Liver (tissue), 9 donors: ENCODE measurements around the gene IQGAP2. TPM values are rescaled to one million over a fixed set of nuclear protein-coding genes. Genes with fewer than 3 reads are reported as not detected.

ENCODE experiments used
- DNase-seq: peaks from one replicate; pipeline ENCODE4 v3.0.0-alpha.2; 2017; ENCODE audit warnings: low spot score
- H3K27ac ChIP-seq, 2 donors: one replicate each; pipeline ENCODE4 v1.7.0; 2013; ENCODE audit warnings: inconsistent platforms in 2 of 2, low read length in 2 of 2, control low read depth in 1 of 2, low read depth in 1 of 2, mild to moderate bottlenecking in 1 of 2
- H3K27me3 ChIP-seq, 4 donors: one replicate each; pipeline versions ENCODE4 v1.6.1 to v1.7.0; 2013; ENCODE audit warnings: low read length in 3 of 4, inconsistent platforms in 1 of 4, mild to moderate bottlenecking in 1 of 4, moderate library complexity in 1 of 4; ENCODE audit not compliant: control insufficient read depth in 4 of 4, insufficient read depth in 4 of 4
- H3K36me3 ChIP-seq, 4 donors: one replicate each; pipeline versions ENCODE4 v1.6.1 to v1.7.0; 2013; ENCODE audit warnings: low read length in 3 of 4, mild to moderate bottlenecking in 3 of 4, low read depth in 1 of 4, moderate library complexity in 1 of 4; ENCODE audit not compliant: control insufficient read depth in 4 of 4, insufficient read depth in 3 of 4
- H3K4me1 ChIP-seq, 4 donors: one replicate each; pipeline versions ENCODE4 v1.6.1 to v1.7.0; 2013; ENCODE audit warnings: low read length in 3 of 4, mild to moderate bottlenecking in 3 of 4, moderate library complexity in 1 of 4; ENCODE audit not compliant: control insufficient read depth in 4 of 4, insufficient read depth in 4 of 4
- H3K4me3 ChIP-seq, 3 donors: one replicate each; pipeline versions ENCODE4 v1.6.1 to v1.7.0; 2013; ENCODE audit warnings: low read length in 3 of 3, control low read depth in 1 of 3, low read depth in 1 of 3, mild to moderate bottlenecking in 1 of 3
- H3K9ac ChIP-seq, 2 donors: one replicate each; pipeline ENCODE4 v1.7.0; 2013; ENCODE audit warnings: low read length in 2 of 2, mild to moderate bottlenecking in 2 of 2, moderate library complexity in 2 of 2, control low read depth in 1 of 2, low read depth in 1 of 2
- H3K9me3 ChIP-seq, 4 donors: one replicate each; pipeline versions ENCODE4 v1.6.1 to v1.7.0; 2013; ENCODE audit warnings: low read length in 3 of 4; ENCODE audit not compliant: control insufficient read depth in 4 of 4
- EGR1 ChIP-seq, 2 donors: IDR thresholded peaks; 2 replicates each; pipeline ENCODE4 v1.6.1; 2016 to 2018; ENCODE audit warnings: antibody characterized with exemption in 2 of 2, low read depth in 2 of 2
- FOXA1 ChIP-seq: IDR thresholded peaks from 2 replicates; pipeline ENCODE4 v1.6.1; 2016; ENCODE audit warnings: antibody characterized with exemption
- FOXA2 ChIP-seq: IDR thresholded peaks from 2 replicates; pipeline ENCODE4 v1.6.1; 2016; ENCODE audit warnings: antibody characterized with exemption
- GABPA ChIP-seq, 2 donors: IDR thresholded peaks in 1 of 2; conservative IDR thresholded peaks in 1 of 2; 2 replicates each; pipeline ENCODE4 v1.6.1; 2016; ENCODE audit warnings: antibody characterized with exemption in 2 of 2, mild to moderate bottlenecking in 1 of 2, moderate library complexity in 1 of 2
- HNF4G ChIP-seq: IDR thresholded peaks from 2 replicates; pipeline ENCODE4 v1.6.1; 2016; ENCODE audit warnings: antibody characterized with exemption
- JUND ChIP-seq, 2 donors: IDR thresholded peaks; 2 replicates each; pipeline ENCODE4 v1.6.1; 2016; ENCODE audit warnings: antibody characterized with exemption in 2 of 2
- NR2F2 ChIP-seq: IDR thresholded peaks from 2 replicates; pipeline ENCODE4 v1.6.1; 2016; ENCODE audit warnings: antibody characterized with exemption
- RAD21 ChIP-seq, 2 donors: IDR thresholded peaks; 2 replicates each; pipeline ENCODE4 v1.6.1; 2016; ENCODE audit warnings: antibody characterized with exemption in 2 of 2, mild to moderate bottlenecking in 2 of 2
- RXRA ChIP-seq, 2 donors: IDR thresholded peaks; 2 replicates each; pipeline ENCODE4 v1.6.1; 2017 to 2018; ENCODE audit warnings: antibody characterized with exemption in 2 of 2, mild to moderate bottlenecking in 1 of 2
- SP1 ChIP-seq: IDR thresholded peaks from 2 replicates; pipeline ENCODE4 v1.6.1; 2018; ENCODE audit warnings: antibody characterized with exemption, mild to moderate bottlenecking
- TAF1 ChIP-seq: conservative IDR thresholded peaks from 2 replicates; pipeline ENCODE4 v1.6.1; 2016; ENCODE audit warnings: antibody characterized with exemption, mild to moderate bottlenecking
- YY1 ChIP-seq: IDR thresholded peaks from 2 replicates; pipeline ENCODE4 v1.6.1; 2016; ENCODE audit warnings: antibody characterized with exemption, mild to moderate bottlenecking
- WGBS: extraction: QIAGEN DNeasy Blood & Tissue Kit; methylation state at CpG from one replicate; pipeline ENCODE4 v1.1.7; 2013; 5-methylcytosine and 5-hydroxymethylcytosine counted together
- polyA plus RNA-seq, 2 donors: library from polyadenylated mRNA; stranded (reverse) in 1 of 2; unstranded in 1 of 2; fragments of 200-250 nt in 1 of 2; fragments of >200 nt in 1 of 2; fragmentation: Nextera tagmentation in 1 of 2; extraction: Ambion mirVana in 1 of 2; gene quantifications; one replicate each; pipeline versions ENCODE4 v1.2.1 to v1.2.3, GENCODE V29; 2013 to 2015
- total RNA-seq, 2 donors: library from RNA; depleted of rRNA; stranded (reverse); fragments of >200 nt; gene quantifications; one replicate each; pipeline ENCODE4 v1.2.3, GENCODE V29; 2014
- TF ChIP-seq, protein P1 (sequence below): IDR thresholded peaks from 2 replicates; pipeline ENCODE4 v1.6.1; 2016; ENCODE audit warnings: antibody characterized with exemption
- TF ChIP-seq, protein P2 (sequence below): IDR thresholded peaks from 2 replicates; pipeline ENCODE4 v1.6.1; 2016; ENCODE audit warnings: antibody characterized with exemption
- TF ChIP-seq, protein P3 (sequence below): IDR thresholded peaks from 2 replicates; pipeline ENCODE4 v1.6.1; 2016; ENCODE audit warnings: antibody characterized with exemption, mild to moderate bottlenecking
- TF ChIP-seq, protein P4 (sequence below): fragments of 150-350 bp; IDR thresholded peaks from 2 replicates; pipeline ENCODE4 v1.5.1; 2017; ENCODE audit warnings: improper control_type of control experiment, low read depth, low read length; ENCODE audit not compliant: missing input control
- TF ChIP-seq, protein P5 (sequence below): IDR thresholded peaks from 2 replicates; pipeline ENCODE4 v1.6.1; 2016; ENCODE audit warnings: antibody characterized with exemption
- donor health status: healthy.
- donor health status: healthy.
- donor health status: healthy.
- donor health status: healthy.
- donor health status: healthy.

IQGAP2 gene
- total and polyA plus RNA-seq, 4 donors, result 41.5 to 205 (median 102) TPM

DNA sequence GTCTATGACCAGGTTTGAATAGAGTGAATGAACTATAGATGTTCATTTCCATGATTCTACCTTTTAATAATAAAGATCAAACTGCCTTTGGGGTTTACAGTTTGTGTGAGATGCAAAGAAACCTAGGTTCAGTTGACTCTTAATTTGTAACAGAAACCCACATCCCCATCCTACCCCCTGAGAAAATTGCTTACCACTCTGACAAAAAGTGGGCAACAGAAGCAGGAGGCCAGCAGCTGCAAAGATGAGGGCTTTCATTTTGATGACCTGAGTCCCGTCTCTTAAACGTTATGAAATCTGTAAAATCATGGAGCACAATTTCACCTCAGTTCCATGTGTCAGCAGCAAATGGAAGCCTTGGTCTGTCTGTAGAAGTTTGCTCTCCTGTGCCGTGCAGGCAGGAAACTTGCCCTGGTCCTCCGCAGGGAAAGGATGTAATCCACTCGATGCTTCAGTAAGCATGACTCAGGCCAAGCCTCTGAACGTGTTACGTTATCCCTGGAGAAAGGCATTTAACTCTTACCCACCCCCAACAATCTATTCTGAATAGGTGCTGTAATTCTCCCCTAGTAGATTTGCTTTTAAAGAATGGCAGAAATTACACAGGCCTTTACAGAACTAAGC lies 220.0 kb downstream of the IQGAP2 start, which contains the start of gene F2RL2:
TSS of gene F2RL2 (minus strand) at position 431 of the 624 bp plus-strand sequence. CDS start at position 258, 173 bp downstream.
- TF ChIP-seq, protein P1, sequence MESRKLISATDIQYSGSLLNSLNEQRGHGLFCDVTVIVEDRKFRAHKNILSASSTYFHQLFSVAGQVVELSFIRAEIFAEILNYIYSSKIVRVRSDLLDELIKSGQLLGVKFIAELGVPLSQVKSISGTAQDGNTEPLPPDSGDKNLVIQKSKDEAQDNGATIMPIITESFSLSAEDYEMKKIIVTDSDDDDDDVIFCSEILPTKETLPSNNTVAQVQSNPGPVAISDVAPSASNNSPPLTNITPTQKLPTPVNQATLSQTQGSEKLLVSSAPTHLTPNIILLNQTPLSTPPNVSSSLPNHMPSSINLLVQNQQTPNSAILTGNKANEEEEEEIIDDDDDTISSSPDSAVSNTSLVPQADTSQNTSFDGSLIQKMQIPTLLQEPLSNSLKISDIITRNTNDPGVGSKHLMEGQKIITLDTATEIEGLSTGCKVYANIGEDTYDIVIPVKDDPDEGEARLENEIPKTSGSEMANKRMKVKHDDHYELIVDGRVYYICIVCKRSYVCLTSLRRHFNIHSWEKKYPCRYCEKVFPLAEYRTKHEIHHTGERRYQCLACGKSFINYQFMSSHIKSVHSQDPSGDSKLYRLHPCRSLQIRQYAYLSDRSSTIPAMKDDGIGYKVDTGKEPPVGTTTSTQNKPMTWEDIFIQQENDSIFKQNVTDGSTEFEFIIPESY, result no peak
- no peak for TF ChIP-seq RAD21 (IDR thresholded peaks at IDR 0.05)
- 44% methylated on average over 7 of the region's 7 CpGs for WGBS
- peaks cover 0 to 8% (median 6%) of the 10 kb centered on the region in 4 donors for H3K36me3 ChIP-seq
- H3K9ac ChIP-seq, result no peak within 1 kb of the TSS
- no peak within 1 kb of the TSS for H3K4me3 ChIP-seq
- no peaks in the 10 kb centered on the region for H3K4me1 ChIP-seq
- H3K27ac ChIP-seq, result no peak within 1 kb of the TSS
- H3K27me3 ChIP-seq, result no peaks in the 10 kb centered on the region
- DNase-seq, result no peak
- H3K9me3 ChIP-seq, result no peaks in the 10 kb centered on the region

DNA sequence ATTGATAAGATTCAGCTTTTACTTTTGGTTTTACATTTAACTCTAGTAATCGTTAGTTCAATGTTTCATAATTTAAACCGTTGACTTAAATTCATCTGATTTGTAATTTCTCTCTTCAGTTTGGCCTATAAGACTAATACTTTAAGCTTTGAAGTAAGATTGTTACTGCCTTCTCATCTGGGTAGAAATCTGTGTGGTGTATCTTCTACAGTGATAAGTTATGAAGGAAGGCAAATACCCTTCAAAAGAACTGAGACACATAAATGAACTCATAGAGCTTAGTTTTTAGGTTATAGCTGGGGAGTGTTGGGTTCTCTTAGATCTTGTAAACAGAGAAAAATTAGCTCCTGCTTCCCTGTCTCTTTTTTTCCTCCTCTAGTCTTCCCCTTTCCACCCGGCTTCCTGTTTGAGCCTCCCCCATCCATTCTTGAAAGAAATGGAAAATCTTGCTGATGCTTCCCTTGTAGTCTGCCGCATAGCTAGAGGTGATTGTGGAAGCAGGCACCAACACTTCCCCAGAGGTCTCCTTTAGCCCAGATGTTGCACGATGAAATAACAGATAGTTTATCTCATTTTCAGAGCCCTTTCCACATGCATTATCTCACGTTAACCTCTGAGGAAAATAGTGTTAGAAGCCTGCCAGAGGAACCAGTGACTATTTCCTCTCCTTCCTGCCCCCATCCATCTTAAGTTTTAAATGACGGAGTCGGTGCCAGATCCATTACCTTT lies 222.2 kb downstream of the IQGAP2 start:
- Histone ChIP-seq H3K36me3 (peaks cover 0 to 20% (median 9%) of the 10 kb centered on the region in 4 donors), H3K4me1 (no peaks in the 10 kb centered on the region), H3K27ac (no peak overlapping the region), H3K9ac (no peak overlapping the region), H3K27me3 (no peaks in the 10 kb centered on the region), H3K9me3 (no peaks in the 10 kb centered on the region), H3K4me3 (no peak overlapping the region)
- WGBS, result 63% methylated on average over 8 of the region's 8 CpGs
- DNase-seq, result no peak
- no peak for TF ChIP-seq SP1
- no peak for TF ChIP-seq YY1
- TF ChIP-seq, protein P2, sequence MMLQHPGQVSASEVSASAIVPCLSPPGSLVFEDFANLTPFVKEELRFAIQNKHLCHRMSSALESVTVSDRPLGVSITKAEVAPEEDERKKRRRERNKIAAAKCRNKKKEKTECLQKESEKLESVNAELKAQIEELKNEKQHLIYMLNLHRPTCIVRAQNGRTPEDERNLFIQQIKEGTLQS, result no peak
- no peak for TF ChIP-seq FOXA2
- TF ChIP-seq FOXA1, result no peak
- TF ChIP-seq, protein P3, sequence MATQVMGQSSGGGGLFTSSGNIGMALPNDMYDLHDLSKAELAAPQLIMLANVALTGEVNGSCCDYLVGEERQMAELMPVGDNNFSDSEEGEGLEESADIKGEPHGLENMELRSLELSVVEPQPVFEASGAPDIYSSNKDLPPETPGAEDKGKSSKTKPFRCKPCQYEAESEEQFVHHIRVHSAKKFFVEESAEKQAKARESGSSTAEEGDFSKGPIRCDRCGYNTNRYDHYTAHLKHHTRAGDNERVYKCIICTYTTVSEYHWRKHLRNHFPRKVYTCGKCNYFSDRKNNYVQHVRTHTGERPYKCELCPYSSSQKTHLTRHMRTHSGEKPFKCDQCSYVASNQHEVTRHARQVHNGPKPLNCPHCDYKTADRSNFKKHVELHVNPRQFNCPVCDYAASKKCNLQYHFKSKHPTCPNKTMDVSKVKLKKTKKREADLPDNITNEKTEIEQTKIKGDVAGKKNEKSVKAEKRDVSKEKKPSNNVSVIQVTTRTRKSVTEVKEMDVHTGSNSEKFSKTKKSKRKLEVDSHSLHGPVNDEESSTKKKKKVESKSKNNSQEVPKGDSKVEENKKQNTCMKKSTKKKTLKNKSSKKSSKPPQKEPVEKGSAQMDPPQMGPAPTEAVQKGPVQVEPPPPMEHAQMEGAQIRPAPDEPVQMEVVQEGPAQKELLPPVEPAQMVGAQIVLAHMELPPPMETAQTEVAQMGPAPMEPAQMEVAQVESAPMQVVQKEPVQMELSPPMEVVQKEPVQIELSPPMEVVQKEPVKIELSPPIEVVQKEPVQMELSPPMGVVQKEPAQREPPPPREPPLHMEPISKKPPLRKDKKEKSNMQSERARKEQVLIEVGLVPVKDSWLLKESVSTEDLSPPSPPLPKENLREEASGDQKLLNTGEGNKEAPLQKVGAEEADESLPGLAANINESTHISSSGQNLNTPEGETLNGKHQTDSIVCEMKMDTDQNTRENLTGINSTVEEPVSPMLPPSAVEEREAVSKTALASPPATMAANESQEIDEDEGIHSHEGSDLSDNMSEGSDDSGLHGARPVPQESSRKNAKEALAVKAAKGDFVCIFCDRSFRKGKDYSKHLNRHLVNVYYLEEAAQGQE, result no peak
- TF ChIP-seq, protein P4, sequence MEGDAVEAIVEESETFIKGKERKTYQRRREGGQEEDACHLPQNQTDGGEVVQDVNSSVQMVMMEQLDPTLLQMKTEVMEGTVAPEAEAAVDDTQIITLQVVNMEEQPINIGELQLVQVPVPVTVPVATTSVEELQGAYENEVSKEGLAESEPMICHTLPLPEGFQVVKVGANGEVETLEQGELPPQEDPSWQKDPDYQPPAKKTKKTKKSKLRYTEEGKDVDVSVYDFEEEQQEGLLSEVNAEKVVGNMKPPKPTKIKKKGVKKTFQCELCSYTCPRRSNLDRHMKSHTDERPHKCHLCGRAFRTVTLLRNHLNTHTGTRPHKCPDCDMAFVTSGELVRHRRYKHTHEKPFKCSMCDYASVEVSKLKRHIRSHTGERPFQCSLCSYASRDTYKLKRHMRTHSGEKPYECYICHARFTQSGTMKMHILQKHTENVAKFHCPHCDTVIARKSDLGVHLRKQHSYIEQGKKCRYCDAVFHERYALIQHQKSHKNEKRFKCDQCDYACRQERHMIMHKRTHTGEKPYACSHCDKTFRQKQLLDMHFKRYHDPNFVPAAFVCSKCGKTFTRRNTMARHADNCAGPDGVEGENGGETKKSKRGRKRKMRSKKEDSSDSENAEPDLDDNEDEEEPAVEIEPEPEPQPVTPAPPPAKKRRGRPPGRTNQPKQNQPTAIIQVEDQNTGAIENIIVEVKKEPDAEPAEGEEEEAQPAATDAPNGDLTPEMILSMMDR, result no peak
- TF ChIP-seq RAD21 (IDR thresholded peaks at IDR 0.05), result no peak
- TF ChIP-seq RXRA (IDR thresholded peaks at IDR 0.05), result no peak
- TF ChIP-seq JUND (IDR thresholded peaks at IDR 0.05), result no peak
- no peak for TF ChIP-seq NR2F2
- no peak for TF ChIP-seq TAF1
- TF ChIP-seq, protein P1, result no peak
- no peak for TF ChIP-seq HNF4G
- no peak for TF ChIP-seq GABPA (IDR thresholded peaks at IDR 0.05 in 1 of 2, conservative IDR thresholded peaks at IDR 0.05 in 1 of 2)
- TF ChIP-seq, protein P5, sequence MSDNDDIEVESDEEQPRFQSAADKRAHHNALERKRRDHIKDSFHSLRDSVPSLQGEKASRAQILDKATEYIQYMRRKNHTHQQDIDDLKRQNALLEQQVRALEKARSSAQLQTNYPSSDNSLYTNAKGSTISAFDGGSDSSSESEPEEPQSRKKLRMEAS, result no peak
- TF ChIP-seq EGR1 (IDR thresholded peaks at IDR 0.05; ENCODE audit: low read depth in 2 of 2), result no peak
